ENCODE data around the gene SLC7A8. TPM values are rescaled to one million over a fixed set of nuclear protein-coding genes. Genes with fewer than 3 reads are reported as not detected.
A peak's percentile ranks its signal among the peaks of the same experiment; 100 is the strongest.

Gene SLC7A8
- total RNA-seq, 1 donor from 2014 or later: 56.5 TPM

DNA sequence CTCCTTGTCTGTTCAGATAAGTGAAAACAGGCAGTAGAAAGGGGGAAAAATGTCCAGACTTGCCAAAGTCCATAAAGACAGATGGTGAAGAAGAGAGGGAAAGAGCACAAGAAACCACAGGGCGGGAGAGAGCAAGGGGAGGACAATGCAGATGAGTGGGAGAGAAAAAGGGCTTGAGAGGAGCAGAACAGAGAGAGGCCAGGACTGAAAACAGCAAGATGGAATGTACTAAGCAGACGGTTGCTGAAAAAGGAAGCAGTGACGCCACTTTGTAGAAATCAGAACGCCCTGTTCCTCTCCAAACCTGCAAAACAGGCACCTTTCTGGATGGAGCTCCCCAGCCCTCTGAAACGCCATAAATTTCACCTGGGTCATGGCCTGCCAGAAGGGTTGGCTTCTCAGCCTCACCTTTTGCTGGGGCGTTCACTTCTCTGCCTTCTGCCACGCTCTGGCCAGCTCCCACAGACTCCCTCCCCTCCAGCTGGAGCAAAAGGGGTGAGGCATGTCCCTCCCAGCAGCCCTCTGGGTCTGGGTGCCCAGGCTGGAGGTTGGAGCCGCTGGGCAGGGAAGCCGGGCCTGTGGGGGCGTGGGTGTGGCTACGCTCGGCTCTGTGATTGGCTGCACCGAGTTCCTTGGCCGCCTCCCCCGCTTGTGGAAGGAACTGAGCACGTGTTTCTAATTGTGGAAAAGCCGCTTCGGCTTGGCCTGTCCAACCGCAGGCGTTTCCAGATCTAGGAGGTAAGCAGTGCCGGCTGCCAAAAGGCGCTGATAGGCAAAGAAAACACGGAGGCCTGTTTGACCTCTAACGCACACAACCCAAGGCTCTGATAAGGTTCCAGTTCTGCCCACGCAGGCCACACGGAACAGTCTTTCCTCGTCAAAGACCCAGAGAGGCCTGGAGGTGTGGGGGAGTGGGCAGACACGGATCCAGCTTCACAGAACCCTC lies 29.3 kb downstream of the SLC7A8 start:
- peaks cover 3% of the 10 kb centered on the region for H3K36me3 ChIP-seq
- Mint-ChIP-seq H3K4me3 (peak overlapping the region; percentile 11), H3K36me3 (peaks cover 22% of the 10 kb centered on the region), H3K27ac (peak overlapping the region; percentile 86), H3K27me3 (ENCODE audit: insufficient read depth, low read depth) (peaks cover 3% of the 10 kb centered on the region), H3K9me3 (no peaks in the 10 kb centered on the region), H3K4me1 (peaks cover 42% of the 10 kb centered on the region)
- H2AFZ ChIP-seq (replicated peaks): no peak overlapping the region
- H3K79me2 ChIP-seq (ENCODE audit: low read depth): no peaks in the 10 kb centered on the region
- H3F3A ChIP-seq (ENCODE audit: low read depth): peaks cover 13% of the 10 kb centered on the region
- no peaks in the 10 kb centered on the region for H3K27me3 ChIP-seq
- no peaks in the 10 kb centered on the region for H3K9me3 ChIP-seq (ENCODE audit: low read depth)
- no peak overlapping the region for H3K4me2 ChIP-seq
- no peaks in the 10 kb centered on the region for H4K20me1 ChIP-seq (ENCODE audit: low read depth)
- H3K4me1 ChIP-seq: peaks cover 17% of the 10 kb centered on the region
- TF ChIP-seq, protein P1, sequence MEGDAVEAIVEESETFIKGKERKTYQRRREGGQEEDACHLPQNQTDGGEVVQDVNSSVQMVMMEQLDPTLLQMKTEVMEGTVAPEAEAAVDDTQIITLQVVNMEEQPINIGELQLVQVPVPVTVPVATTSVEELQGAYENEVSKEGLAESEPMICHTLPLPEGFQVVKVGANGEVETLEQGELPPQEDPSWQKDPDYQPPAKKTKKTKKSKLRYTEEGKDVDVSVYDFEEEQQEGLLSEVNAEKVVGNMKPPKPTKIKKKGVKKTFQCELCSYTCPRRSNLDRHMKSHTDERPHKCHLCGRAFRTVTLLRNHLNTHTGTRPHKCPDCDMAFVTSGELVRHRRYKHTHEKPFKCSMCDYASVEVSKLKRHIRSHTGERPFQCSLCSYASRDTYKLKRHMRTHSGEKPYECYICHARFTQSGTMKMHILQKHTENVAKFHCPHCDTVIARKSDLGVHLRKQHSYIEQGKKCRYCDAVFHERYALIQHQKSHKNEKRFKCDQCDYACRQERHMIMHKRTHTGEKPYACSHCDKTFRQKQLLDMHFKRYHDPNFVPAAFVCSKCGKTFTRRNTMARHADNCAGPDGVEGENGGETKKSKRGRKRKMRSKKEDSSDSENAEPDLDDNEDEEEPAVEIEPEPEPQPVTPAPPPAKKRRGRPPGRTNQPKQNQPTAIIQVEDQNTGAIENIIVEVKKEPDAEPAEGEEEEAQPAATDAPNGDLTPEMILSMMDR (IDR thresholded peaks at IDR 0.05): no peak
- TF ChIP-seq EZH2 (IDR thresholded peaks at IDR 0.05): no peak
- no peak for TF ChIP-seq EZH2phosphoT487 (IDR thresholded peaks at IDR 0.05)
- peak; percentile 46 for DNase-seq (ENCODE audit: low spot score)
- H3K27ac ChIP-seq: no peak overlapping the region
- no peak overlapping the region for H3K9ac ChIP-seq
- no peak overlapping the region for H3K4me3 ChIP-seq

DNA sequence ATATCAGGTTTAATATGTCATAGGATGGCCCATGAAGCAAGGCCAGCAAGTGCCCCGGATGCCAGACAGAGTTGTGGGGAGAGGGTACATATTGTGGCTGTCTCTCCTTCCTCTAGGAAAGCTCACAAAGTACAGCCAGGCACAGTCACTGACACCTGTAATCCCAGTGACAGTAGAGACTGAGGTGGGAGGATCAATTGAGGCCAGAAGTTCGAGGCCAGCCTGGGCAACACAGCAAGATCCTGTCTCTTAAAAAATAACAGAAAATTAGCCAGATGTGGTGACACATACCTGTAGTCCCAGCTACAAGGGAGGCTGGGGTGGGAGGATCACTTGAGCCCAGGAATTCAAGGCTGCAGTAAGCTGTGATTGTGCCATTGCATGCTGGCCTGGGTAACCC lies 32.1 kb downstream of the SLC7A8 start:
- Mint-ChIP-seq H3K9me3 (peaks cover 4% of the 10 kb centered on the region), H3K27ac (no peak overlapping the region)
- TF ChIP-seq EZH2phosphoT487 (IDR thresholded peaks at IDR 0.05) (no peak), EZH2 (IDR thresholded peaks at IDR 0.05) (no peak)
- TF ChIP-seq, protein P1 (IDR thresholded peaks at IDR 0.05): no peak

DNA sequence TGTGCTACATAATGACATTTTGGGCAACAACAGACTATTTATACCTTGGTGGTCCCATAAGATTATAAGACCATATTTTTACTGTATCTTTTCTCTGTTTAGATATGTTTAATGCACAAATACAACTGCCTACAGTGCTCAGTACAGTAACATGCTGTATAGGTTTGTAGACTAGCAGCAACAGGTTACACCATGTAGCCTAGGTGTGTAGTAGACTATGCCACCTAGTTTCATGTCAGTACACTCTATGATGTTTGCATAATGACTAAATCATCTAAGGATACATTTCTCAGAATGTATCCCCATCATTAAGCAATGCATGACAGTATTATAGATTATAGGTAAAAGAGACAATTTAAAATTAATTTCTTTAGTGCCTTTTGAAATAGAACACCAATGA lies 33.7 kb downstream of the SLC7A8 start:
- Mint-ChIP-seq H3K9me3 (peaks cover 4% of the 10 kb centered on the region), H3K4me3 (no peak overlapping the region), H3K27ac (no peak overlapping the region), H3K36me3 (peaks cover 32% of the 10 kb centered on the region), H3K4me1 (peaks cover 21% of the 10 kb centered on the region), H3K27me3 (ENCODE audit: insufficient read depth, low read depth) (no peaks in the 10 kb centered on the region)
- Histone ChIP-seq H3K36me3 (no peaks in the 10 kb centered on the region), H3F3A (ENCODE audit: low read depth) (peaks cover 7% of the 10 kb centered on the region), H2AFZ (replicated peaks) (no peak overlapping the region), H3K9me3 (ENCODE audit: low read depth) (no peaks in the 10 kb centered on the region), H3K27me3 (no peaks in the 10 kb centered on the region), H3K4me1 (peaks cover 11% of the 10 kb centered on the region), H3K4me2 (no peak overlapping the region), H4K20me1 (ENCODE audit: low read depth) (peaks cover 6% of the 10 kb centered on the region), H3K4me3 (no peak overlapping the region), H3K79me2 (ENCODE audit: low read depth) (no peaks in the 10 kb centered on the region), H3K27ac (no peak overlapping the region), H3K9ac (no peak overlapping the region)
- no peak for DNase-seq (ENCODE audit: low spot score)
- TF ChIP-seq, protein P1 (IDR thresholded peaks at IDR 0.05): no peak
- no peak for TF ChIP-seq EZH2 (IDR thresholded peaks at IDR 0.05)
- TF ChIP-seq EZH2phosphoT487 (IDR thresholded peaks at IDR 0.05): no peak

More for the DNA sequence above, 32.1 kb downstream of the SLC7A8 start:
- H3K4me3 Mint-ChIP-seq: no peak overlapping the region
- H3K27ac ChIP-seq: no peak overlapping the region
- H4K20me1 ChIP-seq (ENCODE audit: low read depth): peaks cover 4% of the 10 kb centered on the region
- no peak overlapping the region for H2AFZ ChIP-seq (replicated peaks)
- no peaks in the 10 kb centered on the region for H3K27me3 ChIP-seq
- H3K36me3 ChIP-seq: no peaks in the 10 kb centered on the region
- peaks cover 16% of the 10 kb centered on the region for H3K4me1 ChIP-seq
- no peak overlapping the region for H3K4me2 ChIP-seq
- H3F3A ChIP-seq (ENCODE audit: low read depth): peaks cover 16% of the 10 kb centered on the region
- H3K79me2 ChIP-seq (ENCODE audit: low read depth): no peaks in the 10 kb centered on the region
- no peaks in the 10 kb centered on the region for H3K27me3 Mint-ChIP-seq (ENCODE audit: insufficient read depth, low read depth)
- H3K9ac ChIP-seq: no peak overlapping the region
- no peaks in the 10 kb centered on the region for H3K9me3 ChIP-seq (ENCODE audit: low read depth)
- H3K4me1 Mint-ChIP-seq: peaks cover 30% of the 10 kb centered on the region
- no peak for DNase-seq (ENCODE audit: low spot score)
- H3K4me3 ChIP-seq: no peak overlapping the region
- peaks cover 26% of the 10 kb centered on the region for H3K36me3 Mint-ChIP-seq

All from neural progenitor cell (in vitro differentiated cells).